Chondrocyte (in vitro differentiated cells): ENCODE results near the gene EEPD1. TPM values are rescaled to one million over a fixed set of nuclear protein-coding genes. Genes with fewer than 3 reads are reported as not detected.

ENCODE experiments used
- DNase-seq: peaks from one replicate; pipeline ENCODE4 v3.0.0; 2021; ENCODE audit warnings: mixed read lengths, low spot score
- H3K27ac Mint-ChIP-seq: one replicate; pipeline ENCODE4 v1.8.0; 2021; ENCODE audit warnings: mild to moderate bottlenecking, moderate library complexity, mixed read lengths; ENCODE audit not compliant: unreplicated experiment
- H3K27me3 Mint-ChIP-seq: 2 replicates; pipeline ENCODE4 v1.8.0; 2021; ENCODE audit warnings: low read depth, mixed read lengths
- H3K36me3 Mint-ChIP-seq: 2 replicates; pipeline ENCODE4 v1.8.0; 2021; ENCODE audit warnings: low read depth, mixed read lengths
- H3K4me1 Mint-ChIP-seq: 2 replicates; pipeline ENCODE4 v1.8.0; 2021; ENCODE audit warnings: low read depth, mild to moderate bottlenecking, mixed read lengths
- H3K4me3 Mint-ChIP-seq: one replicate; pipeline ENCODE4 v1.8.0; 2021; ENCODE audit warnings: mild to moderate bottlenecking, moderate library complexity, mixed read lengths; ENCODE audit not compliant: unreplicated experiment
- H3K9me3 Mint-ChIP-seq: 2 replicates; pipeline ENCODE4 v1.8.0; 2021; ENCODE audit warnings: low read depth, mixed read lengths
- total RNA-seq: library from RNA; stranded (reverse); gene quantifications from 3 replicates; pipeline ENCODE4 v1.2.1, GENCODE V29; 2021
- TF ChIP-seq, protein P1 (sequence below): fragments of 200-600 bp; sonication (generic); IDR thresholded peaks from 2 replicates; pipeline ENCODE4 v1.5.0; 2021; ENCODE audit warnings: antibody characterized with exemption, mild to moderate bottlenecking, moderate library complexity

Gene EEPD1
- total RNA-seq, 1 donor from 2014 or later: 5.8 TPM

DNA sequence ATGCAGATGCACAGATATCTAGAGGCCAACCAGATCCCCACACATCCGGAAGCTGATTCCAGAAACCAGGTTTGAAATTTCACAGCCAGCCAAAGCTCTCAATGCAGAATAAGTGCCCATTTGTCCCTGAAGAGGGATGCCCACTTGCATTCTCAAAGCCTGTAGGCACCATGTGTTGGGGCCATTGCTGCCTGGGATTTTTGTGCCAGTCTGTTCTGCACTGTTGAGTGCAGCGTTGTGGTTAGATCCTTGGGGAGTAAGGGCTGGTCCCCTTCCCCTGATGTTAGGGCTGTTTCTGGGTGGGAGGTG, 62.4 kb downstream of the EEPD1 start:
- Mint-ChIP-seq H3K27me3 (no peaks in the 10 kb centered on the region), H3K36me3 (peaks cover 5% of the 10 kb centered on the region), H3K9me3 (no peaks in the 10 kb centered on the region), H3K4me3 (no peak overlapping the region), H3K27ac (no peak overlapping the region), H3K4me1 (peaks cover 23% of the 10 kb centered on the region)
- no peak for DNase-seq
- TF ChIP-seq, protein P1, sequence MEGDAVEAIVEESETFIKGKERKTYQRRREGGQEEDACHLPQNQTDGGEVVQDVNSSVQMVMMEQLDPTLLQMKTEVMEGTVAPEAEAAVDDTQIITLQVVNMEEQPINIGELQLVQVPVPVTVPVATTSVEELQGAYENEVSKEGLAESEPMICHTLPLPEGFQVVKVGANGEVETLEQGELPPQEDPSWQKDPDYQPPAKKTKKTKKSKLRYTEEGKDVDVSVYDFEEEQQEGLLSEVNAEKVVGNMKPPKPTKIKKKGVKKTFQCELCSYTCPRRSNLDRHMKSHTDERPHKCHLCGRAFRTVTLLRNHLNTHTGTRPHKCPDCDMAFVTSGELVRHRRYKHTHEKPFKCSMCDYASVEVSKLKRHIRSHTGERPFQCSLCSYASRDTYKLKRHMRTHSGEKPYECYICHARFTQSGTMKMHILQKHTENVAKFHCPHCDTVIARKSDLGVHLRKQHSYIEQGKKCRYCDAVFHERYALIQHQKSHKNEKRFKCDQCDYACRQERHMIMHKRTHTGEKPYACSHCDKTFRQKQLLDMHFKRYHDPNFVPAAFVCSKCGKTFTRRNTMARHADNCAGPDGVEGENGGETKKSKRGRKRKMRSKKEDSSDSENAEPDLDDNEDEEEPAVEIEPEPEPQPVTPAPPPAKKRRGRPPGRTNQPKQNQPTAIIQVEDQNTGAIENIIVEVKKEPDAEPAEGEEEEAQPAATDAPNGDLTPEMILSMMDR: no peak

DNA sequence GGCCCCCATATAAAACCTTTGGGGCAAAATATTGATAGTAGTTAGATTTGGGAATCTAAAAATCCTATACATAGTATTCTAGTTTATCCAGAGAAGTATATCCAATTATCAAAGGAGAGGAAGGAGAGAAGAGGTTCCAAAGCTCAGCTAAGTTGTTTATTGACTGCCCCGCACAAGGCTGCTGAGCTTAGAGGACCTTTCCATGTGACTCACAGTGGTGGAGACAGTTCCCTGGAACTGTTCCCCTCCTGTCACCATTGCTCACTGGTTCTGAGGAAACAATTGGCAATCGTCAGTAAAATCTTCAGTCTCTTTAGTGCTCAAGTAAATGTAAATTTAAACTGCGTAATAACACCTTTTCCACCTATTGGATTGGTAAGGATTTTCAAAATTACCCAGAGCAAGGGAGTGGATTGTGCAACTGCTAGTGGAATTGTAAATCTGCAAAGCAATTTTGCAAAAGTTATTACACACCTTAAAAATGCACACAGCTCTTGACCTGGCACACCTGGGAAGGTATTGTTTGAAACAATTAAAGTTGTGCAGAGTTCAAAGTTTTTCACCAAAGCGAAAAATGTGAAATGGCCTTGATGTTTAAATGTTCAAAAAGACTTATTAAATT, 63.1 kb downstream of the EEPD1 start:
- H3K4me1 Mint-ChIP-seq: peaks cover 18% of the 10 kb centered on the region

DNA sequence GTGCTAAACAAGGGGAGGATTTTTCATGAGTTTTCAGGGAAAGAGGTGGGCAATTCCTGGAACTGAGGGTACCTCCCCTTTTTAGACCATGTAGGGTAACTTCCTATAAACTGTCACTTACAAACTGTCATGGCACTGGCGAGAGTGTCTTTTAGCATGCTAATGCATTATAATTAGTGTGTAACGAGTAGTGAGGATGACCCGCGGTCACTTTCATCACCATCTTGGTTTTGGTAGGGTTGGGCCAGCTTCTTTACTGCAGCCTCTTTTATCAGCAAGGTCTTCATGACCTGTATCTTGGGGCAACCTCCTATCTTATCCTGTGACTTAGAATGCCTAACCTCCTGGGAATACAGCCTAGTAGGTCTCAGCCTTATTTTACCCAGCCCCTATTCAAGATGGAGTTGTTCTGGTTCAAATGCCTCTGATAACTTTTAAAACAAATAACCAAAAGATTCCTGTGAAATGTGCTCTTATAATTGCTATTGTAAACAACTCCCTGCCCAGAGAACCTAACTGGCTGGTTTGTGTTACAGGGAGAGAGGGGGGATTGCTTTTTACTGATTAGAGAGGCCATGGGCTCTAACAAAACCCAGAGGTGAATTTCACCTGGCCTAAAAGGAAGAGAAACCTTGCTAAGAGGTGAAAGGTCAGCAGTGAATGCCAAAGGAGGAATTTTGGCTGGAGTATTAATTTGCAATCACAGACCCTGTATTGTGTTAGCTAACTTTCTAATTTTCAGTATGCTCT, 64.3 kb downstream of the EEPD1 start:
- H3K9me3 Mint-ChIP-seq: no peaks in the 10 kb centered on the region
- no peak overlapping the region for H3K4me3 Mint-ChIP-seq
- no peaks in the 10 kb centered on the region for H3K27me3 Mint-ChIP-seq
- no peak for DNase-seq
- H3K27ac Mint-ChIP-seq: no peak overlapping the region
- peaks cover 5% of the 10 kb centered on the region for H3K36me3 Mint-ChIP-seq
- H3K4me1 Mint-ChIP-seq: peaks cover 18% of the 10 kb centered on the region
- TF ChIP-seq, protein P1: no peak

More for the DNA sequence above, 63.1 kb downstream of the EEPD1 start:
- TF ChIP-seq, protein P1: no peak
- Mint-ChIP-seq H3K36me3 (peaks cover 5% of the 10 kb centered on the region), H3K27me3 (no peaks in the 10 kb centered on the region), H3K4me3 (no peak overlapping the region), H3K27ac (no peak overlapping the region), H3K9me3 (no peaks in the 10 kb centered on the region)
- no peak for DNase-seq

DNA sequence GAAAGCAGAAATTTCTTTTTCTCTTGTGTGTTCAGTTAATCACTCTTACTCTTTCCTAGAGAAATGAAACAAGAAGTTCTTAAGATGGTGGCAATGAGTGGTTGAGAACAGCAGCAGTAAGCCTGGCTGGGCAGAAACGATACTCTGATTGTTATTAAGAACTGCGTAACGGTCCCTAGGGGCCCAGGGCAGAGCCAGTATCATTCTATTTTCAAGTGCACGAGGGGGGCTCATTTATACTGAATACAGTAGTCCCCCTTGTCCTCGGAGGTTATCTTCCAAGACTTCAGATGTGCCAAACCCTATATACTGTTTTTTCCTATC, 64.9 kb downstream of the EEPD1 start:
- Mint-ChIP-seq H3K4me1 (peaks cover 18% of the 10 kb centered on the region), H3K4me3 (no peak overlapping the region), H3K36me3 (peaks cover 5% of the 10 kb centered on the region), H3K27me3 (no peaks in the 10 kb centered on the region), H3K9me3 (no peaks in the 10 kb centered on the region), H3K27ac (no peak overlapping the region)
- DNase-seq: no peak
- TF ChIP-seq, protein P1: no peak

DNA sequence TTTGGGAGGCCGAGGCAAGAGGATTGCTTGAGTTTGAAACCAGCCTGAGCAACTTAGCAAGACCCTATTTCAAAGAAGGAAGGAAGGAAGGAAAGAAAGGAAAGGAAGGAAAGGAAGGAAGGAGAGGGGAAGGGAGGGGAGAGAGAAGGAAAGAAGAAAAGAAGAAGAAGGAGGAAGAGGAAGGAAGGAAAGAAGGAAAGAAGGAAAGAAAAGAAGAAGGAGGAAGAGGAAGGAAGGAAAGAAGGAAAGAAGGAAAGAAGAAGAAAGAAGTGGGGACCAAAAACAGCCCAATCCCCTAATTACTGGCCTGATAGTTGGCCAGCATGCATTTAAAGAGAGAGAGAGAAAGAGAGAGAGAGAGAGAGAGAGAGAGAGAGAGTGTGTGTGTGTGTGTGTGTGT, 66.4 kb downstream of the EEPD1 start:
- TF ChIP-seq, protein P1: no peak
- peaks cover 2% of the 10 kb centered on the region for H3K36me3 Mint-ChIP-seq
- no peaks in the 10 kb centered on the region for H3K27me3 Mint-ChIP-seq
- H3K4me3 Mint-ChIP-seq: no peak overlapping the region
- peaks cover 18% of the 10 kb centered on the region for H3K4me1 Mint-ChIP-seq
- no peaks in the 10 kb centered on the region for H3K9me3 Mint-ChIP-seq
- H3K27ac Mint-ChIP-seq: no peak overlapping the region
- DNase-seq: no peak
